Measurements from ENCODE around the gene MAPK11. TPM values are rescaled to one million over a fixed set of nuclear protein-coding genes. Genes with fewer than 3 reads are reported as not detected.

MAPK11 gene
- total RNA-seq, 1 experiment from 2014 or later, result 19.3 TPM

DNA sequence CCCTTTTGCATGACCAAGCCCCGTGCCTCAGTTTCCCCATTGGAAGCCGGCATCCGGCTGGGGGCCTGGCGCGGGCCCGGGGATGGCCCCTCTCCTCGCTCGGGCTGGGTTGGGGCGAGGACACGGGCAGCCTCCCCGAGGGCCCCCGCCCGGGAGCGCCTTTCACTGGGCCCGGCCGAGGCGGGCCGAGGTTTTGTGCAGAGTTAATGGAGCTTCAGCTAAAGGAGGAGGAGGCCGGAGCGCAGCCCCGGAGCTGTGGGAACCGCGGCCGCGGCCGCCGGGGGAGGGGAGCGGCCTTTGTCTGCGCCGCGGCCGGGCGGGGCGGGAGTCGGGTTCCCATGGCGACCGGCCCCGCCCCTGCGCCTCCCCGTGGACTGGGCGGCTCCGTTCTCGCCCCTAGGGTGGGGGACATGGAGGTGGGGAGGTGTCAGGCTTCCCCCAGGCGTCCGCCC lies 1.4 kb upstream of the MAPK11 start:
- no peaks in the 10 kb centered on the region for H4K20me1 ChIP-seq (ENCODE audit: insufficient read depth)
- H3K4me1 ChIP-seq (ENCODE audit: control insufficient read depth in 1 of 2, insufficient read depth in 2 of 2, low read length in 2 of 2), result peaks cover 27 to 55% of the 10 kb centered on the region in 2 experiments
- no peak for TF ChIP-seq FOSL1 (IDR thresholded peaks at IDR 0.05; ENCODE audit: low read depth)
- TF ChIP-seq ZFX (IDR thresholded peaks at IDR 0.05), result no peak
- TF ChIP-seq, protein P1, sequence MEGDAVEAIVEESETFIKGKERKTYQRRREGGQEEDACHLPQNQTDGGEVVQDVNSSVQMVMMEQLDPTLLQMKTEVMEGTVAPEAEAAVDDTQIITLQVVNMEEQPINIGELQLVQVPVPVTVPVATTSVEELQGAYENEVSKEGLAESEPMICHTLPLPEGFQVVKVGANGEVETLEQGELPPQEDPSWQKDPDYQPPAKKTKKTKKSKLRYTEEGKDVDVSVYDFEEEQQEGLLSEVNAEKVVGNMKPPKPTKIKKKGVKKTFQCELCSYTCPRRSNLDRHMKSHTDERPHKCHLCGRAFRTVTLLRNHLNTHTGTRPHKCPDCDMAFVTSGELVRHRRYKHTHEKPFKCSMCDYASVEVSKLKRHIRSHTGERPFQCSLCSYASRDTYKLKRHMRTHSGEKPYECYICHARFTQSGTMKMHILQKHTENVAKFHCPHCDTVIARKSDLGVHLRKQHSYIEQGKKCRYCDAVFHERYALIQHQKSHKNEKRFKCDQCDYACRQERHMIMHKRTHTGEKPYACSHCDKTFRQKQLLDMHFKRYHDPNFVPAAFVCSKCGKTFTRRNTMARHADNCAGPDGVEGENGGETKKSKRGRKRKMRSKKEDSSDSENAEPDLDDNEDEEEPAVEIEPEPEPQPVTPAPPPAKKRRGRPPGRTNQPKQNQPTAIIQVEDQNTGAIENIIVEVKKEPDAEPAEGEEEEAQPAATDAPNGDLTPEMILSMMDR (IDR thresholded peaks at IDR 0.05 in 2 of 3, conservative IDR thresholded peaks at IDR 0.05 in 1 of 3; ENCODE audit: borderline replicate concordance in 1 of 3, insufficient read depth in 1 of 3, low read depth in 2 of 3, low read length in 2 of 3), result 0 out of 6 replicates have a peak, but pooled peaks of 1 of the 3 experiments have one; percentile 13
- no peak for TF ChIP-seq ELF1 (IDR thresholded peaks at IDR 0.05; ENCODE audit: borderline replicate concordance, low read depth)
- no peak for TF ChIP-seq ZNF274 (IDR thresholded peaks at IDR 0.05; ENCODE audit: low read depth, low read length)
- no peak for TF ChIP-seq JUND (IDR thresholded peaks at IDR 0.05)
- TF ChIP-seq ATF3 (IDR thresholded peaks at IDR 0.05), result no peak
- TF ChIP-seq YY1 (IDR thresholded peaks at IDR 0.05; ENCODE audit: extremely low read depth, insufficient replicate concordance, low read depth, low read length), result no peak
- TF ChIP-seq EZH2phosphoT487 (IDR thresholded peaks at IDR 0.05; ENCODE audit: borderline replicate concordance), result no peak
- TF ChIP-seq, protein P2, sequence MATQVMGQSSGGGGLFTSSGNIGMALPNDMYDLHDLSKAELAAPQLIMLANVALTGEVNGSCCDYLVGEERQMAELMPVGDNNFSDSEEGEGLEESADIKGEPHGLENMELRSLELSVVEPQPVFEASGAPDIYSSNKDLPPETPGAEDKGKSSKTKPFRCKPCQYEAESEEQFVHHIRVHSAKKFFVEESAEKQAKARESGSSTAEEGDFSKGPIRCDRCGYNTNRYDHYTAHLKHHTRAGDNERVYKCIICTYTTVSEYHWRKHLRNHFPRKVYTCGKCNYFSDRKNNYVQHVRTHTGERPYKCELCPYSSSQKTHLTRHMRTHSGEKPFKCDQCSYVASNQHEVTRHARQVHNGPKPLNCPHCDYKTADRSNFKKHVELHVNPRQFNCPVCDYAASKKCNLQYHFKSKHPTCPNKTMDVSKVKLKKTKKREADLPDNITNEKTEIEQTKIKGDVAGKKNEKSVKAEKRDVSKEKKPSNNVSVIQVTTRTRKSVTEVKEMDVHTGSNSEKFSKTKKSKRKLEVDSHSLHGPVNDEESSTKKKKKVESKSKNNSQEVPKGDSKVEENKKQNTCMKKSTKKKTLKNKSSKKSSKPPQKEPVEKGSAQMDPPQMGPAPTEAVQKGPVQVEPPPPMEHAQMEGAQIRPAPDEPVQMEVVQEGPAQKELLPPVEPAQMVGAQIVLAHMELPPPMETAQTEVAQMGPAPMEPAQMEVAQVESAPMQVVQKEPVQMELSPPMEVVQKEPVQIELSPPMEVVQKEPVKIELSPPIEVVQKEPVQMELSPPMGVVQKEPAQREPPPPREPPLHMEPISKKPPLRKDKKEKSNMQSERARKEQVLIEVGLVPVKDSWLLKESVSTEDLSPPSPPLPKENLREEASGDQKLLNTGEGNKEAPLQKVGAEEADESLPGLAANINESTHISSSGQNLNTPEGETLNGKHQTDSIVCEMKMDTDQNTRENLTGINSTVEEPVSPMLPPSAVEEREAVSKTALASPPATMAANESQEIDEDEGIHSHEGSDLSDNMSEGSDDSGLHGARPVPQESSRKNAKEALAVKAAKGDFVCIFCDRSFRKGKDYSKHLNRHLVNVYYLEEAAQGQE (IDR thresholded peaks at IDR 0.05; ENCODE audit: low read depth), result no peak
- TF ChIP-seq CBX3 (IDR thresholded peaks at IDR 0.05; ENCODE audit: low read depth), result no peak
- no peak for TF ChIP-seq EGR1 (IDR thresholded peaks at IDR 0.05; ENCODE audit: low read depth)
- TF ChIP-seq SRF (IDR thresholded peaks at IDR 0.05; ENCODE audit: low read depth), result no peak
- no peak for TF ChIP-seq SP1 (IDR thresholded peaks at IDR 0.05; ENCODE audit: low read depth)
- peak; percentile 71 for TF ChIP-seq TCF7L2 (IDR thresholded peaks at IDR 0.05; ENCODE audit: borderline replicate concordance, extremely low read depth, insufficient read depth, insufficient read length)
- TF ChIP-seq CEBPB (IDR thresholded peaks at IDR 0.05; ENCODE audit: low read depth), result no peak
- H3K9ac ChIP-seq (ENCODE audit: low read length), result no peak overlapping the region
- H3K36me3 ChIP-seq (ENCODE audit: control insufficient read depth in 1 of 2, insufficient read depth in 2 of 2, low read length in 2 of 2), result peaks cover 4 to 17% of the 10 kb centered on the region in 2 experiments
- H3K4me3 ChIP-seq (replicated peaks in 1 of 2; ENCODE audit: low read depth in 1 of 2, low read length in 2 of 2), result peak overlapping the region; percentile 55 to 65; a peak in 3 of 4 replicates
- no peaks in the 10 kb centered on the region; the same call in 1 of the 2 replicates for H3K79me2 ChIP-seq (ENCODE audit: insufficient read depth, low read length)
- H3K27ac ChIP-seq (ENCODE audit: low read depth, low read length), result peak overlapping the region; percentile 42; the same call in 1 of the 2 replicates
- RAD21 ChIA-PET (ENCODE audit: low non-redundant PET in 1 of 2, low total read pairs in 2 of 2, uncharacterized antibody in 2 of 2, unreplicated experiment in 2 of 2), result no interaction called here
- peaks cover 4 to 9% of the 10 kb centered on the region in 2 experiments; a peak in 2 of 4 replicates for H3K9me3 ChIP-seq (ENCODE audit: control insufficient read depth in 1 of 2, insufficient read depth in 1 of 2, low read depth in 1 of 2, low read length in 2 of 2)
- H3K27me3 ChIP-seq (ENCODE audit: insufficient read depth, low read length), result no peaks in the 10 kb centered on the region
- ATAC-seq (peak; percentile 52), DNase-seq (ENCODE audit: low read depth, low spot score) (no peak)
- no peaks in the 10 kb centered on the region for H3K9me2 ChIP-seq (ENCODE audit: insufficient read depth)
- intact Hi-C loops (cut with micrococcal nuclease), result no loop called here
- no peak overlapping the region for H2AFZ ChIP-seq (ENCODE audit: low read depth, low read length, poor library complexity, severe bottlenecking)
- POLR2A ChIA-PET, result interaction anchor here (0.6 to 2.3 kb wide), 2 partner anchors 9 to 21 kb away, joined by 4 to 7 read pairs; partner anchors contain the start of gene HDAC10
- BruUV-seq (replicated peaks), result no TSS peak
- H3K4me2 ChIP-seq (ENCODE audit: low read length), result peak overlapping the region; percentile 97
- CTCF ChIA-PET, result interaction anchor here (1.6 kb wide), 1 partner anchor 21 kb away, joined by 4 read pairs; the partner anchor contains the start of gene HDAC10
